GM18858 (cell line): ENCODE data around the gene CCT3.
"Not testable (repeated sequence)": the region's sequence is repeated elsewhere in the genome, so short reads cannot be mapped to it uniquely, and the experiment has no call there.

Experiments used
- ATAC-seq: cut with Tn5 transposase; IDR thresholded peaks from one replicate; pipeline ENCODE4 v1.9.1; 2021; ENCODE audit not compliant: unreplicated experiment

Gene CCT3

GRCh38 chr1:156337052-156337887 is 822 bp downstream of the CCT3 start:
- no peak for ATAC-seq

- ATAC-seq: no peak
Observed at GRCh38 chr1:156336242-156336641, 1.9 kb downstream of the CCT3 start.

GRCh38 chr1:156323179-156323578 is 14.9 kb downstream of the CCT3 start:
- not testable (repeated sequence) for ATAC-seq

GRCh38 chr1:156320560-156320959 is 17.5 kb downstream of the CCT3 start:
- no peak for ATAC-seq

DNA sequence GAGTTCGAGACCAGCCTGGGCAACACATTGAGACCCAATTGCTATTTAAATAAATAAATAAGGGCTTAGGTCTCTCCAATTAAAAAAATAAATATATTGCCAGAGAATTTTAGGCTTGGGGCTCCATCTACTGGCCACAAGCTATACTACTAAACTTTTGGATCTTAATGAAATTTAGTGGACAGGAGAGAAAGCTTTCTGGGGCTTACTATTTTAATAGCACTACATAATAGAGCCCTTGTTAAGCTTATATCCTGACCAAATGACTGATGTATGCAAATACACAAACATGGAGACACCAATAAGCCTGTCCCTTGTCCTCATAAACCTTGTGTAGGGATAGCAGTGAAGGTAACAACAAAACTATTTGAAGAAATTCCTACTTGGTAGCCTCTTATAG is 18.4 kb downstream of the CCT3 start:
- ATAC-seq: no peak

- ATAC-seq: no peak
Observed at GRCh38 chr1:156316909-156317308, 21.2 kb downstream of the CCT3 start.

DNA sequence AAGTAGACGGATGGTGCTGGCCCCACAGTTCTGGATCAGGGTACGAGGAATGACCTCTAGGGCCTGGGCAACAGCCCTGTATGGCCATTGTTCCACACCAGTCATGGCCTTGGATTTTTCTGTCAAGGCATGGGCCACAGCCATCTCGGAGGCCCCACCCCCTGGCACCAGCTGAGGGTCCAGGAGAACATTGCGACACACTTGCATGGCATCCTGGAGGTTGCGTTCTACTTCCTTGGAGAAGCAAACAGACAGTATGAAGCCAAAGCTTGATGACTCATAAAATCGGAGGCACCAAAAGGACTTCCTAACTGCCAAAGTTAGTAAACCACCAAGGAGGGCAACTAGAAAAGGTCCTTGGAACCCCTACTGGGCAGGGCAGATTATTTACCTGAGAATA is 27.1 kb downstream of the CCT3 start:
- no peak for ATAC-seq

DNA sequence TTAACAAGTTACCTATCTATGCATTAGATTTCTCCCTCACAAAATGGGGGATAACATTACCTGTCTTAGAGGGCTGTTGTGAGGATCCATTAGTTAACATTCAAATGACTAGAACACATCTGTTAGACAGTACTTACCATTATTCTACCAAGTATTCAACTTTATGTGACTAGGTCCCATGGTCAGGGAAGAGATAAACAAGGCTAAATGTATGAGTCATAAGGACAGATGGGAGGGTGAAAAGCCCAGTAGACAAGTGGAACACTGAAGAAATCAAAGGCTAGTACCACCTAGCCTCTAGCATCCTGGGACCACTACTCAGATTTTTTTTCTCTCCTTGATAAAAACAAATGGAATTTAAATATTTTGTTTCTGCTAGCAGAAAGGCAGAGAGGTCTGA is 30.0 kb downstream of the CCT3 start:
- no peak for ATAC-seq

DNA sequence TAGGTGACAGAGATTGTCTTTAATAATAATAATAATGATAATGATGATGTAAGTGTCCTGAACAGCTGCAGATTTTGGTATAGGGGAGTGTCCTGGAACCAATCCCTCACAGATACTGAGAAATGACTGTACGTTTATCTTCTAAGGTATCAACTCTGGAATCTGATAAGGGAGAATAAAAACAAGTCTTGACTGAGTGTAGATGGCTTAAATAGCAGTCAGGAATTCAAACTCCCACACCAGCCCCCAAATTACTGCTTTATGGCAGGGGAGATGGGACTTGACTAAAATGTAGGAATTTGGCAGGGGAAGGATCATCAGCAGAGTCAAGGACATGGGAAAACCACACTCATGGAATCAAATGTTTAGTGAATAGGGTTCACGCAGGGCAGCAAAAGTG is 32.9 kb downstream of the CCT3 start:
- ATAC-seq: no peak

DNA sequence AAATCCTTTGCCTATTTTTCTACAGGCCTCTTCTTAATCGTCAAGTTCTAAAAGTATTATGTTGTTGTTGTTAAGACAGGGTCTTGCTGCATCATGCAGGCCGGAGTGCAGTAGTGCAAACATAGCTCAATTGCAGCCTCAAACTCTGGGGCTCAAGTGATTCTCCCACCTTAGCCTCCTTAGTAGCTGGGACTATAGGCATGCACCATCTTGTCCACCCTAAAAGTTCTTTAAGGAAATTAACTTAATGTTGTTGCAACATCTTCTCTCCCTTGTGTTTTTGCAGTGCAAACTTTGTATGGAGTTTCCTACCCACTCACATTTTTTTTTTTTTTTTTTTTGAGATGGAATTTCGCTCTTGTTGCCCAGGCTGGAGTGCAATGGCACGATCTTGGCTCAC is 34.9 kb downstream of the CCT3 start:
- ATAC-seq: no peak

DNA sequence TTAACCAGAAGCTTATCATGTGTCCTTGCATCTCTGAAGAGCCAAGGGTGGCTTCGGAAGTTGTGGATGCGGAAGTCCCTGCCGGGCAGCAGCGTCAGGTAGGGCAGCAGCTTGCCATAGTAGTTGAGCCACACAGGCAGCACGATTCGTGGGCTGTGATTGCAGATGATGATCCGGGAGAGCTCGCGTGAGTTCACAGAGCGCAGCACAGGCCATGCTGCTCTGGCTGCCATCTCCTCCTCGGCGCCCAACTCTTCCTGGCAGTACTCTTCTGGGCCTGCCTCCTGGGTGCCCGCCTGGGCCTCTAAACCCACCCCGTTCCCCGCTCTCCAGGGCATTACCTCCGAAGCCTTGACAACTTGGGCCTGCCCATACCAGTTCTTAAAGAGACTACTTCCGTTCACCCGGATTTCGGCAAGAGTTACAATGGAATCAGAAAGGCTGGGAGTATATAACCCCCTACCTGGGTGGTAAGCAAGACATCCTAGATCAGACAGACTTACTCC is 39.2 kb downstream of the CCT3 start, which contains the start of gene VHLL:
Gene VHLL (minus strand): TSS at position 456 of the 506 bp plus-strand sequence. CDS start 118 bp downstream, at position 338.
- no peak for ATAC-seq

GRCh38 chr1:156295391-156295947 is 42.6 kb downstream of the CCT3 start, which contains the start of gene GLMP:
Gene GLMP (minus strand): TSS chr1:156295679. CDS start chr1:156295645, 34 bp downstream.
- no peak for ATAC-seq

DNA sequence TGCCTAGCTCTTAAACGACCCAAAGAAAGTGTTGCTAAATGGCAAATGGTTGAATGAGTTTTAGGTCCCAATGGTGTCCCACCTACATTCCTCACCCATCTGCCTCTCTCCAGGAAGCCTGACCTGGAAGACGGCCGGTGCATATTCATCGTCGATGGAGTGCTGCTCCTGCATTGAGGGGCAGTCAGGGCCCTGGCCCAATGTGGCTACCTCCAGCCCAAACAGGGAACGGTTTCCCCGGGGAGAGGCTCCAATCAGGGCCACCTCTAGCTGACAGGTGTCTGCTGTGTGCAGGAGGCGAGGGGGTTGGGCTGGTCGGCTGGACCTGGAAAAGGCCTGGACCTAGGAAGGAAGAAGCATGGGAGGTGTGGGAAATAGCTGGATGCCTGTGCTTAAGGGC is 44.2 kb downstream of the CCT3 start:
- no peak for ATAC-seq

- ATAC-seq: no peak
Observed at GRCh38 chr1:156293098-156293434, 45.0 kb downstream of the CCT3 start.

GRCh38 chr1:156291226-156292061 is 46.6 kb downstream of the CCT3 start:
- no peak for ATAC-seq

DNA sequence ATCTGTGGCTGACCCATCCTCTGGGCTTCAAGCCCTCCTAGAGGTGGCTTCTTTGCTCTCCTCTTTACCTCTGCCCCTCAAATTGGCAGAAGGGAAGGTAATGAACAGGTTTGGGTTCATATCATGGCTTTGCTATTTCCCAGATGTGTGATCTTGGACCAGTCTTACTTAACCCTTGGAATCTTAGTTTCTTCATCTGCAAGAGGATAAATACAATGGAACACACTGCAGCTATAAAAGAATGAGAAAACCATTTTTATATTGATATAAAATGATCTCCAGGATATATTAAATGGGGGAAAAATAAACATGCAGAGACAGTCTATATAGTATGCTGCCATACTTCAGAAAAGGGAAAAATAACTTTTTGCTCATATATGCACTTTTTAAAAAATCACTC is 48.2 kb downstream of the CCT3 start:
- ATAC-seq: no peak

DNA sequence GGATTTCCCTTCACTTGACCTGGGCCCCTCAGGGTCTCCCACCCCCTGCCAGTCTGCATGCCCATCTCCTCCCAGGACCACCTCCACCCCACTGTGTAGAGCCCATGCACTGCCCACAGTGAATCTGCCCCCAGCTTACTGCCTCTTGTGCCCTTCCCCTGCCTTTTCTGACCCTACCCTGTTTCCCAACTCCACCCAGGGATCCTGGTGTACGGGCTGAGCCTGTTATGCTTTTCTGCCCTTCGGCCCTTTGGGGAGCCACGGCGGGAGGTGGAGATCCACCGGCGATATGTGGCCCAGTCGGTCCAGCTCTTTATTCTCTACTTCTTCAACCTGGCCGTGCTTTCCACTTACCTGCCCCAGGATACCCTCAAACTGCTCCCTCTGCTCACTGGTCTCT is 52.0 kb downstream of the CCT3 start:
- no peak for ATAC-seq

DNA sequence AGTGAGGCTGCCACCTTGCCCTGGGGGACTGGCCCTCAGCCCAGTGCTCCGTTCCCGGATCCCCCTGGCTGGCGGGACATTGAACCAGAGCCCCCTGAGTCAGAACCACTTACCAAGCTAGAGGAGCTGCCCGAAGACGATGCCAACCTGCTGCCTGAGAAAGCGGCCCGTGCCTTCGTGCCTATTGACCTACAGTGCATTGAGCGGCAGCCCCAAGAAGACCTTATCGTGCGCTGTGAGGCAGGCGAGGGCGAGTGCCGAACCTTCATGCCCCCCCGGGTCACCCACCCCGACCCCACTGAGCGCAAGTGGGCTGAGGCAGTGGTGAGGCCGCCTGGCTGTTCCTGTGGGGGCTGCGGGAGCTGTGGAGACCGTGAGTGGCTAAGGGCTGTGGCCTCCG is 52.7 kb downstream of the CCT3 start:
- no peak for ATAC-seq

- ATAC-seq: no peak
Observed at GRCh38 chr1:156284757-156285156, 53.3 kb downstream of the CCT3 start.

- ATAC-seq: no peak
Observed at GRCh38 chr1:156284112-156284511, 54.0 kb downstream of the CCT3 start, which contains the start of gene TMEM79. Gene TMEM79 (plus strand): TSS chr1:156284325. CDS start chr1:156285227, 902 bp downstream.

DNA sequence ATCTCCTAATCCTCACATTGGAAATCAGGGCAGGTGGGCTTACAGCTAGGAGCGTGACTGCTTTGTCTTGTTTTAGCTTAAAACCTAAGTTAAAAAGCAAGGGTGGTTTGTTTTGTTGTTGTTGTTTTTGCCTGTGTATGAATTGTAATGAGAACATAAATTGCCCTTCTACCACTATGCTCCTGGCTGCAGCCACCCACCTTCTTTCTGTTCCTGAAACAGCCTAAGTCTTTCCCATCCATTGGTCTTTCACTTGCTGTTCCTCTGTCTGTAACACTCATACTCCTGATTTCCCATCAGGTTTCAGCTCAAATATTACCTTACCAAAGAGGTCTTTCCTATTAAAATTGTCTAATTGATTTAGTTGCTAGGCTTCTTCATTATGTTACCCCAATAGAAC is 54.6 kb downstream of the CCT3 start:
- ATAC-seq: no peak
